ENCODE measurements around the gene ADAMTS12. TPM values are rescaled to one million over a fixed set of nuclear protein-coding genes. Genes with fewer than 3 reads are reported as not detected.

ADAMTS12 gene
- polyA plus RNA-seq, 1 donor from 2014 or later = 0.07 TPM

- H3K4me3 ChIP-seq (ENCODE audit: low read length) = no peak overlapping the region
- no peaks in the 10 kb centered on the region for H3K27me3 ChIP-seq (ENCODE audit: insufficient read depth, low read depth, low read length)
- TF ChIP-seq MXI1 (conservative IDR thresholded peaks at IDR 0.05; ENCODE audit: poor library complexity, severe bottlenecking) (no peak), POLR2AphosphoS5 (IDR thresholded peaks at IDR 0.05) (no peak), EP300 (conservative IDR thresholded peaks at IDR 0.05; ENCODE audit: poor library complexity, severe bottlenecking) (no peak), RAD21 (conservative IDR thresholded peaks at IDR 0.05) (no peak), CTCF (IDR thresholded peaks at IDR 0.05; ENCODE audit: poor library complexity, severe bottlenecking) (no peak), EZH2 (IDR thresholded peaks at IDR 0.05; ENCODE audit: borderline replicate concordance, insufficient read depth, low read length, poor library complexity, severe bottlenecking) (no peak), TAF1 (IDR thresholded peaks at IDR 0.05; ENCODE audit: low read depth) (no peak), SMC3 (conservative IDR thresholded peaks at IDR 0.05; ENCODE audit: poor library complexity) (no peak)
- TF ChIP-seq, protein P1, sequence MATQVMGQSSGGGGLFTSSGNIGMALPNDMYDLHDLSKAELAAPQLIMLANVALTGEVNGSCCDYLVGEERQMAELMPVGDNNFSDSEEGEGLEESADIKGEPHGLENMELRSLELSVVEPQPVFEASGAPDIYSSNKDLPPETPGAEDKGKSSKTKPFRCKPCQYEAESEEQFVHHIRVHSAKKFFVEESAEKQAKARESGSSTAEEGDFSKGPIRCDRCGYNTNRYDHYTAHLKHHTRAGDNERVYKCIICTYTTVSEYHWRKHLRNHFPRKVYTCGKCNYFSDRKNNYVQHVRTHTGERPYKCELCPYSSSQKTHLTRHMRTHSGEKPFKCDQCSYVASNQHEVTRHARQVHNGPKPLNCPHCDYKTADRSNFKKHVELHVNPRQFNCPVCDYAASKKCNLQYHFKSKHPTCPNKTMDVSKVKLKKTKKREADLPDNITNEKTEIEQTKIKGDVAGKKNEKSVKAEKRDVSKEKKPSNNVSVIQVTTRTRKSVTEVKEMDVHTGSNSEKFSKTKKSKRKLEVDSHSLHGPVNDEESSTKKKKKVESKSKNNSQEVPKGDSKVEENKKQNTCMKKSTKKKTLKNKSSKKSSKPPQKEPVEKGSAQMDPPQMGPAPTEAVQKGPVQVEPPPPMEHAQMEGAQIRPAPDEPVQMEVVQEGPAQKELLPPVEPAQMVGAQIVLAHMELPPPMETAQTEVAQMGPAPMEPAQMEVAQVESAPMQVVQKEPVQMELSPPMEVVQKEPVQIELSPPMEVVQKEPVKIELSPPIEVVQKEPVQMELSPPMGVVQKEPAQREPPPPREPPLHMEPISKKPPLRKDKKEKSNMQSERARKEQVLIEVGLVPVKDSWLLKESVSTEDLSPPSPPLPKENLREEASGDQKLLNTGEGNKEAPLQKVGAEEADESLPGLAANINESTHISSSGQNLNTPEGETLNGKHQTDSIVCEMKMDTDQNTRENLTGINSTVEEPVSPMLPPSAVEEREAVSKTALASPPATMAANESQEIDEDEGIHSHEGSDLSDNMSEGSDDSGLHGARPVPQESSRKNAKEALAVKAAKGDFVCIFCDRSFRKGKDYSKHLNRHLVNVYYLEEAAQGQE (IDR thresholded peaks at IDR 0.05; ENCODE audit: borderline replicate concordance) = no peak
- no peaks in the 10 kb centered on the region for H4K20me1 ChIP-seq (ENCODE audit: insufficient read depth)
- no peak overlapping the region for H3K4me2 ChIP-seq (ENCODE audit: low read length)
- no peaks in the 10 kb centered on the region for H3K9me2 ChIP-seq (ENCODE audit: insufficient read depth, low read length)
- H3K36me3 ChIP-seq (ENCODE audit: insufficient read depth, low read length) = no peaks in the 10 kb centered on the region
- H3F3A ChIP-seq (ENCODE audit: insufficient read depth, low read length, poor library complexity, severe bottlenecking) = no peaks in the 10 kb centered on the region
- H2AFZ ChIP-seq (ENCODE audit: low read depth, low read length) = no peak overlapping the region
- no peaks in the 10 kb centered on the region for H3K9me3 ChIP-seq (ENCODE audit: low read length)
- H3K27ac ChIP-seq (ENCODE audit: low read length) = no peak overlapping the region
- no peaks in the 10 kb centered on the region for H3K79me2 ChIP-seq (replicated peaks; ENCODE audit: insufficient read depth, low read length)
- no peak overlapping the region for H3K9ac ChIP-seq (ENCODE audit: low read length)
Observed at GRCh38 chr5:33679791-33680190, 212.0 kb downstream of the ADAMTS12 start.

DNA sequence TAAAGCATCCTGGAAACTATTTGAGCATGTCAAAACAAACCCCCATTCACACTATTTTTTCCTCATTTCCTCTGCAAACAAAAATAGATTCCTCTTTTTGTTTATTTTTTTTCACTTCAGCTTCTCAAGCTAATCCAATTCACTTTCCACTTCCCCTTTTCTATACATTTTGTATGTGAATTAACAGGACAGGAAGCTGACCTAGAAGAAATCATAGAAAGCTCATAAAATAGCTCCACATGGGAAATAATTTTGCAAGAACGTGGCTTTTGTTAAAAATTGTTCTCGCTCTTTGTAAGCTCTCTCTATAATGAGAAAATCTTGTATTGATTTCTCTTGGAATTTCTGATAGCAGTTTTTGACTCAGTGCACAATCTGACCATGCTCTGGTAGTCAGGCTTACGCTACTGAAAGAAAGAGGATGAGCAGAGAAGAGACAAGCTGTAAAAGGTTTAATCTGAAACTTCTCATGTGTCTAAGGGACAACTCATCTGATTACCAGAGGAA lies 215.8 kb downstream of the ADAMTS12 start:
- Histone ChIP-seq H3F3A (ENCODE audit: insufficient read depth, low read length, poor library complexity, severe bottlenecking) (no peaks in the 10 kb centered on the region), H3K27ac (ENCODE audit: low read length) (no peak overlapping the region), H3K36me3 (ENCODE audit: insufficient read depth, low read length) (no peaks in the 10 kb centered on the region), H3K27me3 (ENCODE audit: insufficient read depth, low read depth, low read length) (no peaks in the 10 kb centered on the region), H2AFZ (ENCODE audit: low read depth, low read length) (no peak overlapping the region), H3K9ac (ENCODE audit: low read length) (no peak overlapping the region), H4K20me1 (ENCODE audit: insufficient read depth) (no peaks in the 10 kb centered on the region), H3K9me2 (ENCODE audit: insufficient read depth, low read length) (no peaks in the 10 kb centered on the region), H3K4me3 (ENCODE audit: low read length) (no peak overlapping the region), H3K4me2 (ENCODE audit: low read length) (no peak overlapping the region), H3K9me3 (ENCODE audit: low read length) (no peaks in the 10 kb centered on the region), H3K79me2 (replicated peaks; ENCODE audit: insufficient read depth, low read length) (no peaks in the 10 kb centered on the region)
- TF ChIP-seq POLR2AphosphoS5 (IDR thresholded peaks at IDR 0.05) (no peak), EP300 (conservative IDR thresholded peaks at IDR 0.05; ENCODE audit: poor library complexity, severe bottlenecking) (no peak), MXI1 (conservative IDR thresholded peaks at IDR 0.05; ENCODE audit: poor library complexity, severe bottlenecking) (no peak), TAF1 (IDR thresholded peaks at IDR 0.05; ENCODE audit: low read depth) (no peak), CTCF (IDR thresholded peaks at IDR 0.05; ENCODE audit: poor library complexity, severe bottlenecking) (no peak)

All from neural cell (in vitro differentiated cells).